GM19025 (cell line): Measurements from ENCODE around the gene PARPBP.
"Not testable (repeated sequence)": the region's sequence is repeated elsewhere in the genome, so short reads cannot be mapped to it uniquely, and the experiment has no call there.

Experiments used
- ATAC-seq: cut with Tn5 transposase; IDR thresholded peaks from one replicate; pipeline ENCODE4 v1.9.1; 2021; ENCODE audit warnings: mild to moderate bottlenecking, low read depth, moderate library complexity; ENCODE audit not compliant: unreplicated experiment

Gene PARPBP

DNA sequence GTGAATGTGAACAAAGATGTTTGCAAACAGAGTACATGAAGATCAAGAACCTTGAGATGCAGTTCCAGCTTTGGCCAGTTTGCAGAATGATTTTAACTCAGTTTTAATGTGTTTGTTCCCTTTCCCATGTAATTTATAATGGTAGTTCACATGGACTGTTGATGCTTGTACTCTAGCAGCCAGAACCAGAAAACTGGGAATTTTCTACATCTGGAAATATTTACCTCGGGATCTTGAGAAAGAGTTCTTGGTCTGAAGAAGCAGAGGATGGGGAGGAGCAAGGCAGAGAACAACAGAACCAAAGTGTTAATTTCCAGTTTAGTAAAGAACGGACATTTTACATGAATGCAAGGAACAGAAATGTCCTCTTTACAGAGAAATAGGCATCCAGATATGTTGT, 114.6 kb downstream of the PARPBP start:
- ATAC-seq, result no peak

- ATAC-seq, result not testable (repeated sequence)
These were observed 120.9 kb downstream of the PARPBP start for GRCh38 chr12:102240859-102241258.
